ENCODE data around the gene SLC4A11.

The SLC4A11 gene

GRCh38 chr20:3213226-3213625 is 25.8 kb downstream of the SLC4A11 start:
- Histone ChIP-seq H3K4me3 (IDR thresholded peaks at IDR 0.05; ENCODE audit: insufficient read depth, low read depth, low read length) (no peak overlapping the region), H2AFZ (ENCODE audit: low read depth) (no peak overlapping the region), H3K9ac (no peak overlapping the region), H3K79me2 (ENCODE audit: insufficient read depth, low read depth) (peaks cover 18% of the 10 kb centered on the region; the same call in 1 of the 2 replicates), H3K27ac (no peak overlapping the region), H3K27me3 (ENCODE audit: insufficient read depth, low read depth) (no peaks in the 10 kb centered on the region), H4K20me1 (ENCODE audit: insufficient read depth) (no peaks in the 10 kb centered on the region), H3K4me2 (no peak overlapping the region), H3K36me3 (ENCODE audit: insufficient read depth) (no peaks in the 10 kb centered on the region), H3K4me1 (ENCODE audit: low read depth, poor library complexity, severe bottlenecking) (no peaks in the 10 kb centered on the region)
- TF ChIP-seq CTCF (conservative IDR thresholded peaks at IDR 0.05; ENCODE audit: low read depth, low read length), result no peak

GRCh38 chr20:3210346-3210745 is 28.6 kb downstream of the SLC4A11 start:
- Histone ChIP-seq H3K79me2 (ENCODE audit: insufficient read depth, low read depth) (peaks cover 18% of the 10 kb centered on the region; the same call in 1 of the 2 replicates), H3K4me2 (peak overlapping the region; percentile 91), H2AFZ (ENCODE audit: low read depth) (peak overlapping the region; percentile 75; the same call in 1 of the 2 replicates), H3K9ac (peak overlapping the region; percentile 80; the same call in 1 of the 2 replicates), H3K4me3 (IDR thresholded peaks at IDR 0.05; ENCODE audit: insufficient read depth, low read depth, low read length) (no peak overlapping the region), H3K36me3 (ENCODE audit: insufficient read depth) (no peaks in the 10 kb centered on the region), H4K20me1 (ENCODE audit: insufficient read depth) (no peaks in the 10 kb centered on the region), H3K27me3 (ENCODE audit: insufficient read depth, low read depth) (no peaks in the 10 kb centered on the region), H3K4me1 (ENCODE audit: low read depth, poor library complexity, severe bottlenecking) (no peaks in the 10 kb centered on the region), H3K27ac (no peak overlapping the region)
- no peak for TF ChIP-seq CTCF (conservative IDR thresholded peaks at IDR 0.05; ENCODE audit: low read depth, low read length)

DNA sequence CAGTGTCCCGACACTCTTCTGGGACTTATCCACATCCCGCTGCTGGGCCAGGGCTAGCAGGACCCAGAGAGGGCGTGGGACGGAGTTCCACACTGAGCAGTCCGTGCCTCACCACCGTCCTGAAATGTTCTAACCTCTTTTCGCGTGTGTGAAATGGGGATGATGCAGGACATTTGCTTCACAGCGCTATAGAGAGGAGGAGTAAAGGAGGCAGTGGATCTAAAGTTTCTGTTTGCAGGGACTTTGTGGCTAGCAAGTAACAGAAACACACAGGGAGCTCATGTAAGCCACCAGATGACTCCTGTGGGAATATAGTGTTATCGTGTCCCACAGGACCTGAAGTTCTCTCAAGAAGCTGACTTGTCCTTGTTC is 29.1 kb downstream of the SLC4A11 start:
- H3K27ac ChIP-seq, result peak overlapping the region; percentile 45; the same call in 1 of the 2 replicates
- no peak for TF ChIP-seq CTCF (conservative IDR thresholded peaks at IDR 0.05; ENCODE audit: low read depth, low read length)

GRCh38 chr20:3209257-3209945 is 29.6 kb downstream of the SLC4A11 start, which contains the start of gene ITPA:
Gene ITPA (plus strand): TSS chr20:3209498. CDS start chr20:3209552, 54 bp downstream.
- H3K4me3 ChIP-seq (IDR thresholded peaks at IDR 0.05; ENCODE audit: insufficient read depth, low read depth, low read length), result no peak within 1 kb of the TSS
- peak within 1 kb of the TSS; percentile 91 for H3K4me2 ChIP-seq
- peaks cover 18% of the 10 kb centered on the region; the same call in 1 of the 2 replicates for H3K79me2 ChIP-seq (ENCODE audit: insufficient read depth, low read depth)
- H3K36me3 ChIP-seq (ENCODE audit: insufficient read depth), result no peaks in the 10 kb centered on the region
- peak within 1 kb of the TSS; percentile 75 for H2AFZ ChIP-seq (ENCODE audit: low read depth)
- H3K27ac ChIP-seq, result peak within 1 kb of the TSS; percentile 45
- H4K20me1 ChIP-seq (ENCODE audit: insufficient read depth), result no peaks in the 10 kb centered on the region
- H3K27me3 ChIP-seq (ENCODE audit: insufficient read depth, low read depth), result no peaks in the 10 kb centered on the region
- H3K9ac ChIP-seq, result peak within 1 kb of the TSS; percentile 80
- no peak for TF ChIP-seq CTCF (conservative IDR thresholded peaks at IDR 0.05; ENCODE audit: low read depth, low read length)
- peaks cover 3% of the 10 kb centered on the region for H3K4me1 ChIP-seq (ENCODE audit: low read depth, poor library complexity, severe bottlenecking)

More for the DNA sequence above, 29.1 kb downstream of the SLC4A11 start:
- H3K9ac ChIP-seq, result peak overlapping the region; percentile 80
- no peaks in the 10 kb centered on the region for H3K27me3 ChIP-seq (ENCODE audit: insufficient read depth, low read depth)
- H3K4me2 ChIP-seq, result peak overlapping the region; percentile 91
- H3K4me1 ChIP-seq (ENCODE audit: low read depth, poor library complexity, severe bottlenecking), result no peaks in the 10 kb centered on the region
- H2AFZ ChIP-seq (ENCODE audit: low read depth), result peak overlapping the region; percentile 75
- H3K79me2 ChIP-seq (ENCODE audit: insufficient read depth, low read depth), result peaks cover 18% of the 10 kb centered on the region; the same call in 1 of the 2 replicates
- no peaks in the 10 kb centered on the region for H4K20me1 ChIP-seq (ENCODE audit: insufficient read depth)
- no peak overlapping the region for H3K4me3 ChIP-seq (IDR thresholded peaks at IDR 0.05; ENCODE audit: insufficient read depth, low read depth, low read length)
- H3K36me3 ChIP-seq (ENCODE audit: insufficient read depth), result no peaks in the 10 kb centered on the region
